Skeletal muscle tissue (tissue), 4 donors: ENCODE results near the gene UQCC5. TPM values are rescaled to one million over a fixed set of nuclear protein-coding genes. Genes with fewer than 3 reads are reported as not detected.

Experiments
- H3K27ac ChIP-seq: one replicate; pipeline ENCODE4 v1.7.0; 2013; ENCODE audit warnings: mild to moderate bottlenecking, low read depth, low read length, inconsistent platforms
- H3K27me3 ChIP-seq, 3 donors: one replicate each; pipeline ENCODE4 v1.7.0; 2013; ENCODE audit warnings: low read length in 3 of 3; ENCODE audit not compliant: control insufficient read depth in 3 of 3, insufficient read depth in 3 of 3
- H3K36me3 ChIP-seq, 3 donors: one replicate each; pipeline ENCODE4 v1.7.0; 2013; ENCODE audit warnings: low read length in 3 of 3; ENCODE audit not compliant: control insufficient read depth in 3 of 3, insufficient read depth in 3 of 3
- H3K4me1 ChIP-seq, 3 donors: one replicate each; pipeline ENCODE4 v1.7.0; 2013; ENCODE audit warnings: low read length in 3 of 3, mild to moderate bottlenecking in 3 of 3; ENCODE audit not compliant: control insufficient read depth in 3 of 3, insufficient read depth in 3 of 3
- H3K4me3 ChIP-seq, 3 donors: one replicate each; pipeline ENCODE4 v1.7.0; 2013; ENCODE audit warnings: low read length in 3 of 3
- H3K9ac ChIP-seq, 3 donors: one replicate each; pipeline ENCODE4 v1.7.0; 2013; ENCODE audit warnings: low read length in 3 of 3, mild to moderate bottlenecking in 3 of 3, moderate library complexity in 2 of 3, low read depth in 1 of 3
- H3K9me3 ChIP-seq, 3 donors: one replicate each; pipeline ENCODE4 v1.7.0; 2013; ENCODE audit warnings: low read length in 3 of 3; ENCODE audit not compliant: control insufficient read depth in 3 of 3
- total RNA-seq: library from RNA; depleted of rRNA; stranded (reverse); fragments of >200 nt; gene quantifications from one replicate; pipeline ENCODE4 v1.2.3, GENCODE V29; 2014
- donor health status: Osteomylitis.

Gene UQCC5
- total RNA-seq, 1 donor from 2014 or later: 1.0 TPM

GRCh38 chr3:52527732-52528585, 8.4 kb upstream of the UQCC5 start:
- no peak overlapping the region for H3K4me3 ChIP-seq
- no peaks in the 10 kb centered on the region for H3K9me3 ChIP-seq
- H3K9ac ChIP-seq: no peak overlapping the region
- H3K27me3 ChIP-seq: no peaks in the 10 kb centered on the region
- peaks cover 7 to 9% (median 9%) of the 10 kb centered on the region in 3 donors for H3K36me3 ChIP-seq
- no peak overlapping the region for H3K27ac ChIP-seq
- peaks cover 40 to 75% (median 62%) of the 10 kb centered on the region in 3 donors for H3K4me1 ChIP-seq

GRCh38 chr3:52528586-52529375, 7.6 kb upstream of the UQCC5 start:
- H3K27ac ChIP-seq: no peak overlapping the region

GRCh38 chr3:52529376-52530333, 6.8 kb upstream of the UQCC5 start:
- Histone ChIP-seq H3K36me3 (peaks cover 6 to 8% (median 6%) of the 10 kb centered on the region in 3 donors), H3K4me3 (peak overlapping the region in 1 of 3 donors; percentile 35), H3K27me3 (peaks cover 0 to 3% (median 0%) of the 10 kb centered on the region in 3 donors), H3K9me3 (no peaks in the 10 kb centered on the region), H3K27ac (peak overlapping the region; percentile 19), H3K9ac (peak overlapping the region in 1 of 3 donors; percentile 64), H3K4me1 (peaks cover 43 to 70% (median 62%) of the 10 kb centered on the region in 3 donors)

More at GRCh38 chr3:52528586-52529375, 7.6 kb upstream of the UQCC5 start:
- H3K36me3 ChIP-seq: peaks cover 7 to 9% (median 9%) of the 10 kb centered on the region in 3 donors
- no peak overlapping the region for H3K9ac ChIP-seq
- no peaks in the 10 kb centered on the region for H3K9me3 ChIP-seq
- H3K27me3 ChIP-seq: no peaks in the 10 kb centered on the region
- no peak overlapping the region for H3K4me3 ChIP-seq
- H3K4me1 ChIP-seq: peaks cover 40 to 76% (median 62%) of the 10 kb centered on the region in 3 donors

- Histone ChIP-seq H3K4me3 (peak overlapping the region in 1 of 3 donors; percentile 22), H3K27me3 (peaks cover 0 to 3% (median 0%) of the 10 kb centered on the region in 3 donors), H3K9ac (peak overlapping the region in 2 of 3 donors; percentile 33 to 69), H3K4me1 (peaks cover 37 to 60% (median 57%) of the 10 kb centered on the region in 3 donors), H3K36me3 (peaks cover 5 to 8% (median 6%) of the 10 kb centered on the region in 3 donors), H3K27ac (no peak overlapping the region), H3K9me3 (no peaks in the 10 kb centered on the region)
These were observed 5.2 kb upstream of the UQCC5 start for GRCh38 chr3:52530918-52531826.

GRCh38 chr3:52531860-52532516, 4.4 kb upstream of the UQCC5 start:
- Histone ChIP-seq H3K9me3 (no peaks in the 10 kb centered on the region), H3K36me3 (peaks cover 5 to 8% (median 6%) of the 10 kb centered on the region in 3 donors), H3K4me3 (peak overlapping the region; percentile 4 to 59 (median 41)), H3K27ac (no peak overlapping the region), H3K4me1 (peaks cover 37 to 59% (median 55%) of the 10 kb centered on the region in 3 donors), H3K27me3 (peaks cover 0 to 3% (median 0%) of the 10 kb centered on the region in 3 donors), H3K9ac (peak overlapping the region in 1 of 3 donors; percentile 69)

- H3K27me3 ChIP-seq: peaks cover 0 to 3% (median 0%) of the 10 kb centered on the region in 3 donors
- peaks cover 42 to 62% (median 53%) of the 10 kb centered on the region in 3 donors for H3K4me1 ChIP-seq
- H3K36me3 ChIP-seq: peaks cover 5 to 6% (median 6%) of the 10 kb centered on the region in 3 donors
- H3K4me3 ChIP-seq: peak overlapping the region; percentile 30 to 61 (median 59)
- H3K9ac ChIP-seq: peak overlapping the region in 2 of 3 donors; percentile 45 to 69
- no peak overlapping the region for H3K27ac ChIP-seq
- no peaks in the 10 kb centered on the region for H3K9me3 ChIP-seq
These were observed 3.9 kb upstream of the UQCC5 start for GRCh38 chr3:52532517-52532837.

- peaks cover under 1 to 4% (median 1%) of the 10 kb centered on the region in 3 donors for H3K36me3 ChIP-seq
These were observed 3.4 kb upstream of the UQCC5 start for GRCh38 chr3:52532838-52533622.

More at GRCh38 chr3:52532838-52533622, 3.4 kb upstream of the UQCC5 start:
- Histone ChIP-seq H3K4me1 (peaks cover 48 to 67% (median 58%) of the 10 kb centered on the region in 3 donors), H3K4me3 (peak overlapping the region; percentile 30 to 61 (median 59)), H3K9me3 (no peaks in the 10 kb centered on the region), H3K9ac (peak overlapping the region in 2 of 3 donors; percentile 45 to 69), H3K27ac (no peak overlapping the region), H3K27me3 (peaks cover 0 to 3% (median 0%) of the 10 kb centered on the region in 3 donors)
